CD14-positive monocyte (primary cell): ENCODE results near the gene FOCAD. TPM values are rescaled to one million over a fixed set of nuclear protein-coding genes. Genes with fewer than 3 reads are reported as not detected.

ENCODE experiments used
- DNase-seq, 3 donors: peaks; one replicate each; pipeline ENCODE4 v3.0.0-alpha.2; 2011 to 2022
- H2AFZ ChIP-seq: 2 replicates; pipeline ENCODE4 v1.6.0; 2012; ENCODE audit warnings: mild to moderate bottlenecking, low read depth, low read length, inconsistent platforms; ENCODE audit not compliant: insufficient read depth, poor library complexity, severe bottlenecking
- H3K27ac ChIP-seq, 2 donors: 1 replicate in 1 of 2; 2 replicates in 1 of 2; pipeline ENCODE4 v1.5.1; 2012 to 2013; ENCODE audit warnings: low read length in 2 of 2, control low read depth in 1 of 2, inconsistent platforms in 1 of 2, low read depth in 1 of 2, mild to moderate bottlenecking in 1 of 2
- H3K27me3 ChIP-seq, 2 donors: one replicate each; pipeline versions ENCODE4 v1.6.0 to v1.6.1; 2011 to 2013; ENCODE audit warnings: low read length in 2 of 2; ENCODE audit not compliant: control insufficient read depth in 2 of 2, insufficient read depth in 2 of 2
- H3K36me3 ChIP-seq, 2 donors: replicated peaks in 1 of 2; 1 replicate in 1 of 2; 2 replicates in 1 of 2; pipeline versions ENCODE4 v1.5.1 to v1.6.1; 2012 to 2013; ENCODE audit warnings: low read length in 2 of 2, control low read depth in 1 of 2, inconsistent platforms in 1 of 2, mild to moderate bottlenecking in 1 of 2; ENCODE audit not compliant: insufficient read depth in 2 of 2, control insufficient read depth in 1 of 2
- H3K4me1 ChIP-seq, 2 donors: 1 replicate in 1 of 2; 2 replicates in 1 of 2; pipeline versions ENCODE4 v1.5.1 to v1.6.1; 2012 to 2013; ENCODE audit warnings: low read length in 2 of 2, control low read depth in 1 of 2, inconsistent platforms in 1 of 2, mild to moderate bottlenecking in 1 of 2, moderate library complexity in 1 of 2; ENCODE audit not compliant: insufficient read depth in 2 of 2, control insufficient read depth in 1 of 2
- H3K4me2 ChIP-seq: replicated peaks from 2 replicates; pipeline ENCODE3; 2012; ENCODE audit warnings: low read length, moderate library complexity, mild to moderate bottlenecking; ENCODE audit not compliant: poor library complexity, severe bottlenecking; ENCODE audit errors: extremely low read depth
- H3K4me3 ChIP-seq, 3 experiments: fragments of 200-600 bp in 1 of 3; sonication (generic) in 1 of 3; replicated peaks in 1 of 3; 1 replicate in 2 of 3; 2 replicates in 1 of 3; pipeline ENCODE4 v1.5.1; 2011 to 2013; ENCODE audit warnings: low read length in 3 of 3, mild to moderate bottlenecking in 3 of 3, control low read depth in 2 of 3, low read depth in 2 of 3, inconsistent platforms in 1 of 3, moderate library complexity in 1 of 3
- H3K79me2 ChIP-seq: 2 replicates; pipeline ENCODE4 v1.6.0; 2012; ENCODE audit warnings: mild to moderate bottlenecking, control low read depth, inconsistent platforms, low read length, moderate library complexity; ENCODE audit not compliant: insufficient read depth
- H3K9ac ChIP-seq: 2 replicates; pipeline ENCODE4 v1.6.0; 2017; ENCODE audit warnings: low read length, mild to moderate bottlenecking; ENCODE audit not compliant: insufficient read depth, poor library complexity, severe bottlenecking
- H3K9me3 ChIP-seq, 2 donors: replicated peaks in 1 of 2; 1 replicate in 1 of 2; 2 replicates in 1 of 2; pipeline versions ENCODE4 v1.5.1 to v1.6.1; 2012 to 2013; ENCODE audit warnings: low read length in 2 of 2, control low read depth in 1 of 2; ENCODE audit not compliant: control insufficient read depth in 1 of 2, insufficient read depth in 1 of 2
- H4K20me1 ChIP-seq: 2 replicates; pipeline ENCODE4 v1.6.0; 2012; ENCODE audit warnings: mild to moderate bottlenecking, low read length, control low read depth, moderate library complexity; ENCODE audit not compliant: insufficient read depth
- H3K27ac Mint-ChIP-seq, 7 donors: one replicate each; pipeline ENCODE4 v1.8.0; 2020; ENCODE audit warnings: mild to moderate bottlenecking in 7 of 7, mixed read lengths in 7 of 7, moderate library complexity in 6 of 7, inconsistent platforms in 2 of 7
- H3K27me3 Mint-ChIP-seq, 3 donors: one replicate each; pipeline ENCODE4 v1.8.0; 2021 to 2022; ENCODE audit warnings: low read depth in 3 of 3, mild to moderate bottlenecking in 3 of 3, mixed read lengths in 3 of 3, moderate library complexity in 3 of 3, inconsistent platforms in 1 of 3
- H3K36me3 Mint-ChIP-seq, 2 donors: one replicate each; pipeline ENCODE4 v1.8.0; 2020; ENCODE audit warnings: mixed read lengths in 2 of 2, inconsistent platforms in 1 of 2, mild to moderate bottlenecking in 1 of 2
- H3K4me1 Mint-ChIP-seq: one replicate; pipeline ENCODE4 v1.8.0; 2020; ENCODE audit warnings: mild to moderate bottlenecking, mixed read lengths
- H3K4me3 Mint-ChIP-seq, 2 donors: one replicate each; pipeline ENCODE4 v1.8.0; 2020; ENCODE audit warnings: mild to moderate bottlenecking in 2 of 2, mixed read lengths in 2 of 2, moderate library complexity in 1 of 2
- H3K9me3 Mint-ChIP-seq, 7 donors: one replicate each; pipeline ENCODE4 v1.8.0; 2020 to 2022; ENCODE audit warnings: mixed read lengths in 7 of 7, mild to moderate bottlenecking in 6 of 7, moderate library complexity in 6 of 7, inconsistent platforms in 2 of 7
- CTCF ChIP-seq: fragments of 200-600 bp; IDR thresholded peaks from one replicate; pipeline ENCODE4 v1.8.0; 2022; ENCODE audit warnings: antibody characterized with exemption, mild to moderate bottlenecking
- WGBS: methylation state at CpG from one replicate; pipeline ENCODE4 v1.1.5; 2013; ENCODE audit warnings: missing lambda C conversion rate; ENCODE audit not compliant: insufficient coverage; 5-methylcytosine and 5-hydroxymethylcytosine counted together
- intact Hi-C, 2 donors: fragments of 100-400 bp; cut with micrococcal nuclease; formaldehyde crosslinking; loops; one replicate each; pipeline versions ENCODE4 v1.15.0 to v1.15.1; 2023
- polyA plus RNA-seq, 3 donors: library from polyadenylated mRNA; depleted of rRNA in 1 of 3; unstranded in 2 of 3; stranded (reverse) in 1 of 3; fragments of 300-500 nt in 2 of 3; fragments of >200 nt in 1 of 3; fragmentation: Illumina TruSeq in 2 of 3; gene quantifications; 1 replicate in 2 of 3; 2 replicates in 1 of 3; pipeline ENCODE4 v1.2.3, GENCODE V29; 2012 to 2021

Gene FOCAD
- polyA plus RNA-seq, 3 donors: 4.9 to 6.3 (median 5.1) TPM

GRCh38 chr9:20921362-20921761, 237.3 kb downstream of the FOCAD start:
- no peak for DNase-seq
- Mint-ChIP-seq H3K4me3 (no peak overlapping the region), H3K4me1 (peaks cover 4% of the 10 kb centered on the region), H3K9me3 (peaks cover 2 to 17% (median 7%) of the 10 kb centered on the region in 7 donors), H3K27ac (no peak overlapping the region), H3K27me3 (no peaks in the 10 kb centered on the region), H3K36me3 (peaks cover 23 to 30% of the 10 kb centered on the region in 2 donors)
- H3K4me1 ChIP-seq: peaks cover 0 to 8% of the 10 kb centered on the region in 2 donors
- no peaks in the 10 kb centered on the region for H3K9me3 ChIP-seq
- no peaks in the 10 kb centered on the region for H3K27me3 ChIP-seq
- no peak overlapping the region for H3K9ac ChIP-seq
- peaks cover 0 to 18% of the 10 kb centered on the region in 2 donors for H3K36me3 ChIP-seq
- no peak overlapping the region for H3K4me3 ChIP-seq
- WGBS: no CpG with 5 or more reads among the region's 1 CpG
- no peak for TF ChIP-seq CTCF
- no peaks in the 10 kb centered on the region for H3K79me2 ChIP-seq
- H4K20me1 ChIP-seq: no peaks in the 10 kb centered on the region
- no peak overlapping the region for H2AFZ ChIP-seq
- intact Hi-C loops: no loop called here
- no peak overlapping the region for H3K4me2 ChIP-seq
- H3K27ac ChIP-seq: no peak overlapping the region

- Histone ChIP-seq H3K4me2 (no peak overlapping the region), H3K4me3 (no peak overlapping the region), H3K4me1 (peaks cover 0 to 8% of the 10 kb centered on the region in 2 donors), H2AFZ (no peak overlapping the region), H3K27me3 (no peaks in the 10 kb centered on the region), H3K36me3 (no peaks in the 10 kb centered on the region), H3K27ac (no peak overlapping the region), H3K9me3 (no peaks in the 10 kb centered on the region), H3K79me2 (no peaks in the 10 kb centered on the region), H4K20me1 (no peaks in the 10 kb centered on the region), H3K9ac (no peak overlapping the region)
- no CpG with 5 or more reads among the region's 1 CpG for WGBS
- no peak for TF ChIP-seq CTCF
- Mint-ChIP-seq H3K36me3 (peaks cover 9 to 16% of the 10 kb centered on the region in 2 donors), H3K4me3 (no peak overlapping the region), H3K27me3 (no peaks in the 10 kb centered on the region), H3K27ac (no peak overlapping the region), H3K9me3 (no peaks in the 10 kb centered on the region), H3K4me1 (peaks cover 4% of the 10 kb centered on the region)
- intact Hi-C loops: no loop called here
- no peak for DNase-seq
Measured at GRCh38 chr9:20925256-20926045, 241.4 kb downstream of the FOCAD start.
